Activated CD4-positive, CD25-positive, alpha-beta regulatory T cell treated with anti-CD3 and anti-CD28 coated beads, Interleukin-2, amount 50 U/mL, for 24 hours (primary cell): ENCODE results near the gene SLC12A9.

Experiments
- ATAC-seq, 2 donors: fragments of 150-1000 bp; cut with Tn5 transposase; one replicate each; pipeline ENCODE4 v1.10.0; 2021; ENCODE audit warnings: mild to moderate bottlenecking in 1 of 2, moderate library complexity in 1 of 2

SLC12A9 gene

DNA sequence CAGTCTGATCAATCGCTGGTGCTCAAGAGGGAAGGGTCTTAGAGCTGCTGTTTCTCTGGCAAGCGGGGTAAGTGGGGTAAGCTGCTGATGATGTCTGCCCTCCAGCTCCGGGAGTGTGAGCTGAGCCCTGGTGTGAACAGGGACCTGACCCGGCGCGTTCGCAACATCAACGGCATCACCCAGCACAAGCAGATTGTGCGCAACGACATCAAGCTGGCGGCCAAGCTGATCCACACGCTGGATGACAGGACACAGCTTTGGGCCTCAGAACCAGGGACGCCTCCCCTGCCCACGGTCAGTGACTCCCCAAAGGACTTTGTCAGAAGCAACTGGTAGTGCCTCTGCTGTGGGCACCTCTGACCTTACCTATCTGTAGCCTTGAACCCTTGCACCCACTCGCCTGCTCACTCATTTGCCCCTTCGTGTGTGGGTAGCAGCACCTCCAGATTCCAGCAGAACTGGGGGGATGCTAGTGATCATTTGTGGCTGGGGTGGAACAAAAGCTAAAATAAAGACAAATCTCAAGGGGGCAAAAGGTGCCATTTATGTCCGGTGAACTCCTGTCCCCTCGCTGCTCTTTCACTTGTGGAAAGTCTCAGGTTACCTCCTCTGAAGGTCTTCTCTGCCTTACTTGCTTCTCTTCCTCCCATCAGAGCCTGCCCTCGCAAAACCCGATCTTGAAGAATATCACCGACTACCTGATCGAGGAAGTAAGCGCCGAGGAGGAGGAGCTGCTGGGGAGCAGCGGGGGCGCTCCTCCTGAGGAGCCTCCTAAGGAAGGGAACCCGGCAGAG is 33.8 kb downstream of the SLC12A9 start:
- no peak for ATAC-seq

GRCh38 chr7:100886936-100887515 is 34.5 kb downstream of the SLC12A9 start:
- no peak for ATAC-seq

- ATAC-seq, result peak in 1 of 2 donors; percentile 7
Measured at GRCh38 chr7:100887516-100888290, 35.2 kb downstream of the SLC12A9 start.

DNA sequence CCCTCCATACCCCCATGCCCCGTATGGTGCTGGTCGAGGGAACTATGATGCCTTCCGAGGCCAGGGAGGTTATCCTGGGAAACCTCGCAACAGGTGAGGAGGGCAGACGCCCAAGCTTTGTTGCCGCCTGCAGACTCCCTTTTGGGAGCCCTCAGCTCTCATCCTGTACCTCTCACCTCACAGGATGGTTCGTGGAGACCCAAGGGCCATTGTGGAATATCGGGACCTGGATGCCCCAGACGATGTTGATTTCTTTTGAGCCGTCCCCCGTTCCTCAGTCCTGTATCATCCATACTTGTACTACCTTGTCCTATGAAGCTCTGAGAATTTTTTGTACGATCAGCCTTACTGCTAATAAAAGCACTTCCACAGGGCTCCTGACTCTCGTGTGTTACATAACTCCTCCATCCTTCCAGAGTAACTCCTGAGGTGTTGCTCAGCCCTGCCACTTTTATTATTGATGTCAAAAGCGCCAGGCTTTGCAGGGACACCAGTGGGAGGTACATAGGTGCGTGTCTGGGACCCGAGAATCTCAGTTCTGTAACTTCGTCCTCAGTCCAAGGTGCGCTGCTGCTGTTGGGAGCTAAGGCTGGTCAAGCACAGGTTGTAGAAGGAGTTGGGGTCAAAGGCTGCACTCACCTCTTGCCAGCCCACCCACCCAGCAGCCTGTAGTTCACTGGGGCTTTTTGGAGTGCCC is 35.9 kb downstream of the SLC12A9 start:
- ATAC-seq, result no peak

GRCh38 chr7:100888988-100889750 is 36.7 kb downstream of the SLC12A9 start, which contains the start of gene UFSP1:
TSS of gene UFSP1 (minus strand) at chr7:100889715. CDS start at chr7:100889271, 444 bp downstream.
- peak; percentile 37 to 42 for ATAC-seq

DNA sequence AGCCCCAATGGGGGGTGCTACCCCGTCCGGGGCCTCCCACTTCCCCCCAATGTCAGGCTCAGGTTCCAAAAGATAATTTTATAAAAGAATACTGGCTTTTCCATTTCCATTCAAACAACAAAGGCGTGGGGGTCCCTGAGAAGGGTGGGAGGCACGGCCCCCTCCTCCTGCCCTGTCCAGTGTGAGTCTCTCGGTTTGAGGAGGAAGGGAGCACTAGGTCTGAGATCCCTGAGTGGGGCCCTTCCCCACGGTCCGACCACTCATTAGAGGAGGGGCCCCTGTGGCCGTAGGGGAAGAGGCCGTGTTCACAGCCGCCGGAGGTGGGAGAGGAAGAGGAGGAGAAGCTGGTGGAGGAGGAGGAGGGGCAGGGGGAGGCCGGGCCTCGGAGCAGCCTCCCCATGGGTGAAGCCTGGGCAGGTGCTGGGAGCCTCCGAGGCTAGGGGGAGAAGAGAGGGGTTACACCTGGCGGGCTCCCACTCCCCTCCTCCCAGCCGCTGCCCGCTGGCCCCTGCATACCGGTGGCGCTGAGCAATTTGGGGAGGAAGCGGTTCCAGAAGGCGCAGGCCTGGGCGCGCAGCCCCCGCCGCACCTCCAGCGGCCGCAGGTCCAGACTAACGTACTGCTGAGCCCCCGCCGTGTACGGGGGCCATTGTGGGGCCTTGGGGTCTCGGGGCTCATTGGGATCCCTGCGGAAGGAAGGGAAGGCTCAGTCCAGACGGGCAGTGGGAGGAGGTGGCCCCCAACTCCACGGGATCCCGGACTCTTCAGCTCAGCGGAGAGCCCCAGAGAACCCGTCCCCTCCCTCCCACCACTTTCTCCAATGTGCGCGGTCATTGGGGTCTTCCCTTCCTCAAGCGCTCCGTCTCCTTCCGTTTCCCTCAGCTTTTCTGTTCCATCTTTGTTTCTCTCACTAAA is 38.4 kb downstream of the SLC12A9 start:
- ATAC-seq, result no peak

GRCh38 chr7:100891568-100892247 is 39.2 kb downstream of the SLC12A9 start:
- no peak for ATAC-seq

GRCh38 chr7:100892364-100893317 is 40.1 kb downstream of the SLC12A9 start:
- no peak for ATAC-seq

GRCh38 chr7:100893318-100893895 is 40.9 kb downstream of the SLC12A9 start:
- no peak for ATAC-seq

DNA sequence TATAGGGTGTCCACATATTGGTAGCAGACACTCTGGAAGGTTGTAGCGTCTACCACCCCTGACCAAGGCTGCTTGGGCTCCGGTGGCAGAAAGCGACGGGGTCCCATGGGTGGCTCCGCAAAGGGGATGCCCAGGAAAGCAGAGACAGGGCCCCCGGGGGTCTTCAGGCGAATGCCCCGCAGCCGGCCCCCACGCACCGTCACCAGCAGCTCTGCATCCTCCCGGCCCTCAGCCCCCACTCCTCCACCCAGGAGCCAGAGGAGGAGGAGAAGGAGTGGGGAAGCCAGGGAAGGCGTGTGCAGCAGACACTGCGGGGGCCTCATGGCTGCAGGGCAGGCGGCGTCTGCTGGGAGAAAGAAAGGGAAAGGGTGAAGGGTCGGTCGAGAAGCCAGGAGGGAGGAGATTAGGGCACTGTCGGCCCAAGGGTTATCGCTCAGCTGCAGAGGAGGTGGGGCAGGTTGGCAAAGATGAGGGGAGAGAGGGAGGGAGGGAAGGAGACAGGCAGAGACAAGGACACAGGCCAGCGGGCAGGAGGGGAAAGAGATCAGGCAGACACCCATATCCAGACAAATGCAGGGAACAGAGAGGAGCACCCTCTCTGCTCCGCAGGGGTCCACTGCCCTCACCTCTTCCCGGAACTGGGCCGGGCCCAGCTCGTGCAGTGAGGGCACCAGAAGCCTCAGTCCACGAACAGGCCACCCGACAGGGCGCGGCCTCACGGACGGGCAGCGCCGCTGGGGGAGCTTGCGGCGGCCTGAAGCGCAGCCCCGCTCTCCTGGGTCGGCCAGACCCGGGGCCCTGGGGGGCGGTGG is 41.6 kb downstream of the SLC12A9 start:
- ATAC-seq, result no peak

- ATAC-seq, result no peak
Measured at GRCh38 chr7:100894860-100895700, 42.6 kb downstream of the SLC12A9 start.

DNA sequence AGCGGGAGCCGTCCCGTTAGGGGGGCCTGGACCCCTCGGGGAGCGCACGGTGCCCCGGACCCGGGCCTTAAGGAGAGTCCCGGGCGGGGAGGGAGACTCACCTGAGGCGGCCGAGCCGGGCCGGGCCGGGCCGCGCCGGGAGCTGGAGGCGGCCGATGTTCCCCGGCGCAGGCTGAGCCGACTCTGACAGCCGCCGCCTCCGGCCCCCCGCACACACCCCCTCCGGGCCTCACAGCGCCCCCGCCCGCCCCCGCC is 43.1 kb downstream of the SLC12A9 start, which contains the start of gene ACHE:
TSS of gene ACHE (minus strand) at position 188 of the 255 bp plus-strand sequence. CDS start 1,656 bp downstream, outside the sequence.
- ATAC-seq, result peak; percentile 18 to 22

DNA sequence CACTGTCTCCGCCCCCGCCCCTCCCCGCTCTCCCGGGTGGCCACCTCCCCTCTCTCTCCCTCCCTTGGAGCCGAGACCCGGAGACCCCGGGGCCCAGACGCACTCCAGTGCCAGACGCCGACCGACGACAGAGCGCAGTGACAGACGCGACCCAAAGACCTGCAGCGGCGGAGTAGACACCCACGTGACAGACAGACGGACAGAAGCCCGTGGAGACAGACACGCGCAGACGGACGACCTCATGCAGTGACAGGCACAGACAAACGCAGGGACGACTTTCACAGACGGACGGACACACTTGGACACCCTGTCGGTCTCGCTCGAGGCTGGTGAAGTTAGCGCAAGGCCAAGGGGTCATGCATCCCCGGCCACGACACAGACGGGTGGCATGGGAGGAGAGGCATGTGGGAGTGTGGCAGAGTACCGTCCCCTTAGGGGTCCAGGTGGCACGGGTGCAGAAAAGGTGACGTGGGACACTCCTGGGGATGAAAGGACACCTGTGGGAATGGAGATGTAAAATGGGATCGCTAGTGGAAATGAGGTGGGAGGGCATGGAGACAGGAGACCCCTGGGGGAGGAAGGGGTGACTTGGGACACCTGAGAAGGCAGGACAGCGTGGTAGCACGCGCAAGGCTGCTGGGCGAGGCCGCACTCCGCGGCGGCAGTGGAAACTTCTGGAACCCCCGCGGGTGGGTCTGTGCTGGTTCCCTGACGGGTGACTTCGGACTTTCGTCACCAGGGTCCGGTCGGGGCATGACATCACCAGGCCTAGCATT is 43.6 kb downstream of the SLC12A9 start:
- peak in 1 of 2 donors; percentile 38 for ATAC-seq

DNA sequence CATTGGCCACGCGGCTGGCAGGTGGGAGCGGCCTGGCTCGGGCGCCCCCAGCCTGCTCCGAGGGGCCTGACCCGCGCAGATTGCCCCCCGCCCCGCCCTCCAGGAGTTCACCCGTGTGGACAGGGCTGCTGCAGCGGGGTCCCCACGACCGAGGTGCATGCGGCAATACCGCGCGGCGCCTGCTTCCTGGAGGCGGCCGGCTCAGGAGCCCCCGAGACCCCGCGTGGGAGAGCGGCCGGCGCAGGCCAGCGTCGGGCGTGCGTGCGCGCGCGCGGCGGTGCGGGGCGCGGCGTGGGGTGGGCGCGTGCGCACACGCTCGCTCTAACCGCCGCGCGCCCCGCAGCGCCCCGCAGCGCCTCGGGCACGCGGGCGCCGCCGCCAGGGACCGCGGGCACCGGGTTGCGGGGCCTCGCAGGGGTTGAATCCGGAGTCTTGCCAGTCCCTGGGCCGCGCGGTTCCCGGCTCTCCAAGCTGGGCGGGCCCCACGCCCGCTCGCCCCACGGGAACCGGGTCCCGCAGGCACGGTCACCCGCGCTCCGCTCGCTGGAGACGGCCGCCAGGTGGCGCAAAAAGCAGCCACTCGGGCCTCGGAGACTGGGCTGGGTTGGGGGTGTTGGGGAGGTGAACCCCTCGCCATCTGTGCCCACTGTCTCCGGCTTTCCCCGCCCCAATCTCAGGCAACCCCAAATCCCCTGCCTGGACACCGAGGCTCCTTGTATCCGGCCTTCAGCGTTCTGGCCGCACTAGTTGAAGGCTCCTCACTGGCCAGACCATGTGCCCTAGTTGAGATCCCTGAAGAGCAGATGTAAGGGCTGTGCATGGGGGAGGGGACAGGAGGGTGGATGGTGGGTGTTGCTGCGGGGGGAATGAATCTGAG is 44.5 kb downstream of the SLC12A9 start:
- peak; percentile 35 to 71 for ATAC-seq
